Measurements from ENCODE around the gene M1AP.
"Not testable (repeated sequence)": the region's sequence is repeated elsewhere in the genome, so short reads cannot be mapped to it uniquely, and the experiment has no call there.

M1AP gene

DNA sequence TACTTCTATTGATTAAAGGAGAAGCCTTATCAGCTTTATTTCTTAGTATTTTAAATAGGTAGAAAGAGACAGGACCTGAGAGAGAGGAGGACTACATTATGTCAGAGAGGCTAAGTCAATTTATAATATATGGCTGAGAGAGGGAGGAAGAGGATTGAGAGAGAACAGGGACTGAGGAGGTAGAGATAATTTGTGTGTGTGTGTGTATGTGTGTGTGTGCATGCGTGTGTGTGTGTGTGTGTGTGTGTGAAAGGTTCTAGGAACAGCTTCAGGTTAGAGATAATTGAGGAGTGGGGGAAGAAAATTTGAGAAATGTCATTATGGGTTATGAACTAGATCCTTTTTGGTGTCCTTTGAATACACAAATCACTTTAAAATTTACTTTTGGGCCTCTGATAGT, 78.4 kb downstream of the M1AP start:
- Mint-ChIP-seq H3K27ac (no peak overlapping the region), H3K4me3 (no peak overlapping the region), H3K27me3 (no peaks in the 10 kb centered on the region), H3K4me1 (peaks cover 25% of the 10 kb centered on the region), H3K36me3 (no peaks in the 10 kb centered on the region), H3K9me3 (no peaks in the 10 kb centered on the region)
- ATAC-seq: no peak

GRCh38 chr2:74567881-74568280, 80.2 kb downstream of the M1AP start:
- H3K27ac Mint-ChIP-seq: no peak overlapping the region
- H3K36me3 Mint-ChIP-seq: no peaks in the 10 kb centered on the region
- no peak overlapping the region for H3K4me3 Mint-ChIP-seq
- no peak for ATAC-seq
- H3K4me1 Mint-ChIP-seq: peaks cover 12% of the 10 kb centered on the region
- no peaks in the 10 kb centered on the region for H3K27me3 Mint-ChIP-seq
- no peaks in the 10 kb centered on the region for H3K9me3 Mint-ChIP-seq

DNA sequence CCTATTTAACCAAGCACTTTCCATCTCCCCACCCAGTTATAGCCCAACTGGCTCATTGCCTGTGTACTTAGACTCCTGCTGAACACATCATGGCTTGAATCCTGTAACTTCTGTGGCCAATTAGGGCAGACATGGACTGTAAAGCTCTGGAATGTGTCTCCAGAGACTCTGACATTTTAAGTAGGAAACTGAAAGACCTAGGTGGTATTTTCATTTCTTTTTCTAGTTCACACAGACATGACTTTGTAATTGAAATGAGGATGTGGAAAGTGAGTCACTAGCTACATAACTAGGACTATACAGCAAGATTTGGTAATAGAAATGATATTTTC, 81.4 kb downstream of the M1AP start:
- no peak overlapping the region for H3K4me3 Mint-ChIP-seq
- no peak overlapping the region for H3K27ac Mint-ChIP-seq
- H3K4me1 Mint-ChIP-seq: peaks cover 12% of the 10 kb centered on the region
- H3K9me3 Mint-ChIP-seq: no peaks in the 10 kb centered on the region
- no peaks in the 10 kb centered on the region for H3K36me3 Mint-ChIP-seq
- no peaks in the 10 kb centered on the region for H3K27me3 Mint-ChIP-seq
- ATAC-seq: no peak

GRCh38 chr2:74566076-74566753, 81.9 kb downstream of the M1AP start:
- no peak overlapping the region for H3K27ac Mint-ChIP-seq
- ATAC-seq: no peak
- H3K4me1 Mint-ChIP-seq: peaks cover 12% of the 10 kb centered on the region
- H3K9me3 Mint-ChIP-seq: no peaks in the 10 kb centered on the region
- H3K4me3 Mint-ChIP-seq: no peak overlapping the region
- H3K27me3 Mint-ChIP-seq: no peaks in the 10 kb centered on the region
- H3K36me3 Mint-ChIP-seq: no peaks in the 10 kb centered on the region

- Mint-ChIP-seq H3K36me3 (no peaks in the 10 kb centered on the region), H3K4me1 (peaks cover 12% of the 10 kb centered on the region), H3K27ac (no peak overlapping the region), H3K9me3 (no peaks in the 10 kb centered on the region), H3K4me3 (no peak overlapping the region), H3K27me3 (no peaks in the 10 kb centered on the region)
- no peak for ATAC-seq
Observed at GRCh38 chr2:74564222-74564621, 83.9 kb downstream of the M1AP start.

DNA sequence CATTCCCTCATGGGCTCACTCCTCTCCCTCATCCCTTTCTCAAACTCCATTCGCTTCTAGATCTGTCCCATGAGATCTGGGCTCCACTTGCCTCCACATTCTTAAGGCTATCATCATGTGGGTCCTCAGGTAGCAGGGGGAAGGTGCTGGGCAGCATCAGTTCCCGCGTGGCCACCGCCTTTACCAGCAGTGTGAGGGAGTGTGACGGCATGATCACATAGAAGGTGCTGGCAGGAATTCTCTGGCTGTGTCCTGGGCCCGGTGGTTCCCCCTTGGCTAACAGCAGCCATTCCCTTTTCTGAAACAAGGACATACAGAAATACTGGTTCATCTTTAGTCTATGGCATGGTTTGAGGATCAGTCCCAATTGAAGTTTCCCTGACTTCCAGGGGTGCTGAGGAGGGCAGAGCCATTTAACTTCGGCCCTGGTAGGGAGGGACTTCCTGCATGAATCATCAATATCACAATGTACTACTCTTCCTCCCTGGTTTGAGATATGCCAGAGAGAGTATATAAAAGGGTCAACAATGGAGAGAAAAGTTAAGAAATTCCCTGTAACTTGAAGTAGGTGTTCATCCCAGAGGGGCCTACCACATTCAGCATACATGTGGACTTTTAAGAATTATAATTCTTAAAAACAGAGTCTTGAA, 85.9 kb downstream of the M1AP start:
- H3K36me3 Mint-ChIP-seq: peaks cover 2% of the 10 kb centered on the region
- H3K27me3 Mint-ChIP-seq: no peaks in the 10 kb centered on the region
- peaks cover 12% of the 10 kb centered on the region for H3K4me1 Mint-ChIP-seq
- no peak overlapping the region for H3K27ac Mint-ChIP-seq
- H3K9me3 Mint-ChIP-seq: no peaks in the 10 kb centered on the region
- no peak overlapping the region for H3K4me3 Mint-ChIP-seq
- no peak for ATAC-seq

- H3K4me1 Mint-ChIP-seq: peaks cover 12% of the 10 kb centered on the region
- not testable (repeated sequence) for H3K27ac Mint-ChIP-seq, ATAC-seq, H3K36me3 Mint-ChIP-seq, H3K27me3 Mint-ChIP-seq, H3K4me3 Mint-ChIP-seq, H3K9me3 Mint-ChIP-seq
Observed at GRCh38 chr2:74561022-74561421, 87.1 kb downstream of the M1AP start.

- H3K9me3 Mint-ChIP-seq: no peaks in the 10 kb centered on the region
- no peaks in the 10 kb centered on the region for H3K27me3 Mint-ChIP-seq
- no peak for ATAC-seq
- no peak overlapping the region for H3K4me3 Mint-ChIP-seq
- H3K27ac Mint-ChIP-seq: no peak overlapping the region
- peaks cover 8% of the 10 kb centered on the region for H3K36me3 Mint-ChIP-seq
- H3K4me1 Mint-ChIP-seq: peaks cover 12% of the 10 kb centered on the region
Observed at GRCh38 chr2:74560591-74560990, 87.5 kb downstream of the M1AP start.

- peaks cover 8% of the 10 kb centered on the region for H3K36me3 Mint-ChIP-seq
- no peak overlapping the region for H3K4me3 Mint-ChIP-seq
- no peak for ATAC-seq
- no peak overlapping the region for H3K27ac Mint-ChIP-seq
- H3K27me3 Mint-ChIP-seq: no peaks in the 10 kb centered on the region
- no peaks in the 10 kb centered on the region for H3K9me3 Mint-ChIP-seq
- peaks cover 17% of the 10 kb centered on the region for H3K4me1 Mint-ChIP-seq
Observed at GRCh38 chr2:74559912-74560311, 88.2 kb downstream of the M1AP start.

DNA sequence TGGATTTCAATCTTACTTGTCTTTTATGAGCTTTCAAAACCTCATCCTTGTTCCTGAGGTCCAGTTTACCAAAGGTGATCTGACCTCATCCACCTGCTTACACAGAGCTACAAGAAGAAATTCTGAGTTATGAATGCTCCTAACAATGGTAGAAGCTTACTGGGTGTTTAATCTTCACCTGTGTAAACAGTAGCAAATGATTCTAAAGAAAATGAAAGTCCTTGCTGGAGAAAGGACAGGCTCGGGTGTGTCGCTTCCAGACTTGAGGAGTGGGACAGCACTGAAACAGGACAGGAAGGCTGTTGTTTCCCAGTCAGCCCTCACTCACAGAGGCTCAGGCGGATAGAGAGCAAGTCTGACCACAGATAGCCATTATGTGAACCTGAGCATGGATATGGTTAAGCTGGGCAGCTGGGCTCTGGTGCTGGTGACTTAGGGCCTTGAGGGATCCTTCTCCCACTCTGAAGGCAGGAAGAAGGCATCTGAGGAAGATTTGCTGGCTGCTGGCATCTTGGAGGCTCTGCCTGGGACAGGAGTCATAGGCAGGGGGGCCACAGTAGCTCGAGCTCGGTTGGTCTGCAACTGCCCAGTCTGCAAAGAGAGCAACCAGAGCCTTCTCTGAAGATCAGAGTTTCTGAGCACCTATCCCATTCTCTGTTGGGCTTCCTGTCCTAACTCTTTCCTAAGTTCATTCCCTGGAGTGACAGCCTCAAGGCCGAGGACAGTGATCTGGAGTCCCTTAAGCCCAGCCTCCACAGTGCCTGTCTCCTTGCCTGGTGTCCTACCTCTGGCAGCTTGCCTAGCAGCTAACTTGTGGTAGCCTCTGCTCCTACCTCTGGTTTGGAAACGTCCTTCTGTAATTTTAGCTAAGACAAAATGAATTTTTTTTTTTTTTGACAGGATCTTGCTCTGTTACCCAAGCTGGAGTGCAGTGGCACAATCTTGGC, 89.6 kb downstream of the M1AP start:
- Mint-ChIP-seq H3K4me1 (peaks cover 20% of the 10 kb centered on the region), H3K27me3 (no peaks in the 10 kb centered on the region), H3K27ac (no peak overlapping the region), H3K4me3 (no peak overlapping the region), H3K9me3 (no peaks in the 10 kb centered on the region), H3K36me3 (peaks cover 8% of the 10 kb centered on the region)
- no peak for ATAC-seq

GRCh38 chr2:74556831-74557370, 91.2 kb downstream of the M1AP start:
- peaks cover 8% of the 10 kb centered on the region for H3K36me3 Mint-ChIP-seq
- H3K9me3 Mint-ChIP-seq: no peaks in the 10 kb centered on the region
- no peak overlapping the region for H3K27ac Mint-ChIP-seq
- H3K4me3 Mint-ChIP-seq: no peak overlapping the region
- H3K27me3 Mint-ChIP-seq: no peaks in the 10 kb centered on the region
- peaks cover 36% of the 10 kb centered on the region for H3K4me1 Mint-ChIP-seq
- ATAC-seq: no peak

- Mint-ChIP-seq H3K27me3 (no peaks in the 10 kb centered on the region), H3K36me3 (peaks cover 8% of the 10 kb centered on the region), H3K4me1 (peaks cover 43% of the 10 kb centered on the region)
Observed at GRCh38 chr2:74556159-74556558, 92.0 kb downstream of the M1AP start.

GRCh38 chr2:74555610-74556103, 92.5 kb downstream of the M1AP start:
- Mint-ChIP-seq H3K4me1 (peaks cover 44% of the 10 kb centered on the region), H3K36me3 (peaks cover 8% of the 10 kb centered on the region), H3K27ac (peak overlapping the region; percentile 79), H3K9me3 (no peaks in the 10 kb centered on the region), H3K4me3 (peak overlapping the region; percentile 94), H3K27me3 (no peaks in the 10 kb centered on the region)
- no peak for ATAC-seq

More at GRCh38 chr2:74556159-74556558, 92.0 kb downstream of the M1AP start:
- no peak overlapping the region for H3K27ac Mint-ChIP-seq
- no peak for ATAC-seq
- no peaks in the 10 kb centered on the region for H3K9me3 Mint-ChIP-seq
- H3K4me3 Mint-ChIP-seq: peak overlapping the region; percentile 94

DNA sequence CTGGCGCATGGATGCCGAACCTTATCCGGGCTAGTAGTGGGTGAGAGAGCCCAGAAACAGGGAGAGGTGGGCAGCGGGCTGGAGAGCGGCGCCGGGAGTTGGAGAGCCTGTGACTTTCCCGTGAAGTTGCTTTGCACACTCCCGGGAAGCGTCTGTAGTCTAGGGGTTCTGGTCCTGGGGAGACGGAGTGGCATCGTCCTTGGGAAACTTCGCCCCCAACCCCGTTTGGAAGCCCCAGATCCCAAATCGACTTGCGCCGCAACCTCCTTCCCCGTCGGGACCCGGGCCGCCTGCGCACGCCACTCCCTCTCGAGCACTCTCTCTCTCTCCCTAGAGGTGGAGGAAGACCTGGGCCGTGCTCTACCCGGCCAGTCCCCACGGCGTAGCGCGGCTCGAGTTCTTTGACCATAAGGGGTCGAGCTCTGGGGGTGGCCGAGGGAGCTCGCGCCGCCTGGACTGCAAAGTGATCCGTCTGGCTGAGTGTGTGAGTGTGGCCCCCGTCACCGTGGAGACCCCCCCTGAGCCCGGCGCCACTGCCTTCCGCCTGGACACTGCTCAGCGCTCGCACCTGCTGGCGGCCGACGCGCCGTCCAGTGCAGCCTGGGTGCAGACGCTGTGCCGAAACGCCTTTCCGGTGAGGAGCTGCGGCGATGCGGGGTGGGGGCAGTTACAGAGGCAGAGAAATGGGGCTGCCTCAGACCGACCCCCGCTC, 93.2 kb downstream of the M1AP start:
- no peaks in the 10 kb centered on the region for H3K9me3 Mint-ChIP-seq
- H3K36me3 Mint-ChIP-seq: peaks cover 8% of the 10 kb centered on the region
- peak; percentile 74 for ATAC-seq
- H3K4me1 Mint-ChIP-seq: peaks cover 46% of the 10 kb centered on the region
- peak overlapping the region; percentile 94 for H3K4me3 Mint-ChIP-seq
- H3K27ac Mint-ChIP-seq: peak overlapping the region; percentile 79
- peaks cover 5% of the 10 kb centered on the region for H3K27me3 Mint-ChIP-seq

All from stimulated activated memory B cell treated with anti-CD40 and anti-IgM and Interleukin-4, amounts not matched to agents 10 μg/mL and 1 μg/mL and 100 μg/mL, for 72 hours (primary cell).